HG03460 (cell line): ENCODE results near the gene GPC5.
A peak's percentile ranks its signal among the peaks of the same experiment; 100 is the strongest.
"Not testable (repeated sequence)": the region's sequence is repeated elsewhere in the genome, so short reads cannot be mapped to it uniquely, and the experiment has no call there.

Experiments
- ATAC-seq: cut with Tn5 transposase; IDR thresholded peaks from one replicate; pipeline ENCODE4 v1.9.1; 2021; ENCODE audit not compliant: unreplicated experiment

Gene GPC5

GRCh38 chr13:91368676-91369440 is 29.6 kb upstream of the GPC5 start:
- no peak for ATAC-seq

DNA sequence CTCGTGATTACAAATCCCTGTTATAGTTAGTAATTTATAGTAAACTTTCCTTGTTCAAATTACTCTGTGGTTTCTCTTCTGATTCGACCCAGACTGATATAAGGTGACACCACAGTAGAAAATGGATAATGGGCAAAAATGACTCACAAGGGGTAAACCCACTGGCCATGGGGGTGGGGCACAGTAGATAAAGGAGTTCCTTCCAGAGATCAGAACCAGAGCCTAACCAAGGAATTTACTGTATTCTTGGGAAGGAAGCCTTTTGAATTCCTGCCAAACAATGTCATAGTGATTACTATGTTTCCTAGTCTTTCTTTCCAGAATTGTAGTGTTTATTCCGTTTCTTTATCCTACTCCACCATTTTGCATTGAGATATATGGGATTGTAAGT is 29.0 kb upstream of the GPC5 start:
- no peak for ATAC-seq

GRCh38 chr13:91370501-91370900 is 27.9 kb upstream of the GPC5 start:
- no peak for ATAC-seq

DNA sequence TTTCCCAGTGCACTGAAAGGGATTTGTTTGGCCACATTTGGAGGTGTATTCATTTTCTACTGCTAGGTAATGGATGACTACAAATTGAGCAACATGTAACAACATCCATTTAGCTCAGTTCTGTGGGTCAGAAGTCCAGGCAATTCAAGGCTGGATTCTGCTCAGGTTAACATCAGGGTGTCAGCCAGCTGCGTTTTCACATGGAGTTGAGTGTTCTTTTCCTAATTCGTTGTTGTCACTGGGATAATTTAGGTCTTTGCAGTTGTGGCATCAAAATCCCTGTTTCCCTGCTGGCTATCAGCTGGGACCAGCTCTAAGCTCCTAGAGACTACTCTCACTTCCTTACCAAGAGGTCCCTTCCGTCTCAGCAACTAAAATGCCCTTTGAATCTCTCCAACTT is 25.5 kb upstream of the GPC5 start:
- ATAC-seq = no peak

DNA sequence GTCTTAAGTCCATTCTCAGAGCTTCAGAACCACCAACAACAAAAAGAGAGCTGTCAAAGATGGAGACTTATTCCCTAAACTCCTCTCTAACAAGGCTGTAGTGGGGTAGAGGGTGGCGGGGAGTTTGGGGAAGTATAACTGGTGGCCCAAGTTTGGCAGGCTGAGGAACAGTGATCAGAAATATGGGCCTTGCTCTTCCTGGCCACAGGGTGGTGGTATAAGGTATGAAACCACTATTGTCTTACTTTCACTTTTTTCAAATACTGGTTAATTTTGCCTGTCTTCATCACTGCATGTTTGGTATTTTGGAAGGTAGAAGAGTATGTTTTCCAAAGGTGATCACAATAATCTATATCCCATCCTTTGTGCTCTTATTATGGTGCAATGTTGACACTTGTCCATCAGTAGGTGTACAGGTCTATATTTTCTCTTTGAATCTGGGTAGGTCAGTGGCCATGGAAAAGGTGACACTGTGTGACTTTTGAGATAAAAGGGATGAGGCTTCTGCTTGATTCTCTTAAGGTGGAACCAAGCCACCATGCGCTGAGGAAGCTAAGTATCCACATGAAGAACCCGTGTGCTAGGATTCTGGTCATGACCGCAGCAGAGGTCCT is 23.2 kb upstream of the GPC5 start:
- ATAC-seq = peak; percentile 98

- no peak for ATAC-seq
These were observed 17.1 kb upstream of the GPC5 start for GRCh38 chr13:91381371-91381770.

DNA sequence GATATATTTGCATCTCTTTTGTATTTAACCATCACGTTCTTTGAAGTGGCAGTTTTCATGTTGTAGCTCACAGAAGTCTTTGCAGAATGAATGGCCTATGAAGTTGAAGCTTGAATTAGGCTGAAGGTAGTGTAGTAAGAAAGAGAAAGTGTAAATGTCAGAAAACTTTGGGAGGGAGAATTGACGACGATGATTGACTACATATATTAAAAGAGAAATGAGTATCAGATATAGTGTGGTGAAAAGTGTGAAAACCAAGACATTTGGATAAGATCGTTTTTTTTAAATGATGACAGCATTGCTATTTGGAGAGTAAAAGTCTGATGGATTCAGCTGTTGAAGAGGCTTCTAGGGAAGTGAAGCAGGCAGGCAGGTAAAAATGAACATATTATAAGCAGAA is 14.6 kb upstream of the GPC5 start:
- ATAC-seq = no peak

DNA sequence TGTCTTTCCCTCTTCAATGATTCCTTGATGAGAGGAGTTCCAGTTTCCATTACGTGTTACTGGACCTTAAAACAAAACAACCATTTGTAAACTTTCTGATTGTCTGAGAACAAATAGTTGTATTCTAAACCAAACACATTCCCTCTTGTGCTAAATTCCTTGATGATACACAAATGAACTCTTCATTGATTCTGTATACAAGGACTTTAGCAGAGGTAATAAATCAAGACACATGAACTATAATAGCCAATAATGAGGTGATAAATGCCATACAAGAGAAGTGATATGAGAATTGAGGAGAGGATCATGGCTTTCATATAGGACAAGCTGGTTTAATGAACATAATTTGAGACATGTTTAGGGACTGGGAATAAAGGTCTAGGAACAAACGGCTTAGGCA is 13.5 kb upstream of the GPC5 start:
- no peak for ATAC-seq

DNA sequence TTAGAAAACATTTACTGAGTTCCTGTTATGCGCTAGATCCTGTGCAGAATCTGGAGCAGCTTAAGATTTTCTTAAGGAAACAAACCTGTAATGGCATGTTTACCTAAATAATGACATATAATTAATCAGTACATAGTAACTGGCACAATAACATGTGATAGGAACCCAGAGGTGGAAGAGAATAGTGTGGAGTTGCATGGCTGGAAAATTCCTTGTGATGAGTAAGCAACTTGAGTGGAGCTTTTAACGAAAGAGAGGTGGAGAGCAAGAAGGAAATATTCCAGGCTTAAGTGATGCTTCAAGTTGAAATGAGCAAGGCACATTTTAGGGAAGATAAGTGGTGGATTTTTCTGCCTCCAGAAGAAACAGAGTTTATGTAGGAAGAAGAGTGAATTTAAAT is 9.2 kb upstream of the GPC5 start:
- ATAC-seq = no peak

GRCh38 chr13:91397595-91397994 is 826 bp upstream of the GPC5 start:
- ATAC-seq = no peak

- ATAC-seq = peak; percentile 14
These were observed 1.0 kb downstream of the GPC5 start for GRCh38 chr13:91399189-91400062.

GRCh38 chr13:91400063-91400399 is 1.6 kb downstream of the GPC5 start:
- no peak for ATAC-seq

DNA sequence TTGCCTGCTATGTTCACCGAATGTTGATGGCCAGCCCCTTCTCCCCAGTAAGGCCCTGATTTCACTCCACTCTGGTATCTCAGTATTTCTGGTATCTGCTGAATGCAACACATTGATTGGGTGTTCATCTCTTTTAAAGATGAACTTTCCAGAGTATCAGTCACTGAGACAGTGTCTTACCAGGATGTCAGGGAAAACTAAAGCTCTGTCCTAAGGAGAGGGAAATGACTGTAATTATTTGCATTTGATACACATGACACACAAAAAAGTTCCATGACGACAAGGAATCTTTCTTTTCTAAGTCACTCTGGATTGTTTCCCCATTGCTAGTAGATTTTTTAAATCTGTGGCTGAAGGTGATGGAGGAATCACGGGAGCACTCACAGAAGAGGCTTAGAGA is 2.2 kb downstream of the GPC5 start:
- no peak for ATAC-seq

- ATAC-seq = no peak
These were observed 3.5 kb downstream of the GPC5 start for GRCh38 chr13:91401920-91402319.

DNA sequence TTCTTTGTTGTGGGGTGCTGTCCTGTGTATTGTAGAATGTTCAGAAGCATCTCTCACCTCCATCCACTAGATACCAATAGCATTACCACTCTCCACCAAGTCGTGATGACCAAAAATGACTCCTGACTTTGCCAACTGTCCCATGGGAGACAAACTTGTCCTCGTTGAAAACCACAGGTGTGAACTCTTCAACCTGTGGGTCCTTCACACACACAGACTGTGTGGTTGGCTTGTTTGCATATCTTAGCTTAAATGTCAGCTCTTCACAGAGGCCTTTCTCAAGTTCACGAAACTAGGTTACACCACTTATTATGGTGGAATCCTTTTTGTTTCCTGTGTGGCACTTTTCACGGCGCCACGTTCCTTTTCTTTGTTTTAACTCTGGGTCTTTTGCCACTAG is 6.8 kb downstream of the GPC5 start:
- ATAC-seq = peak; percentile 68

DNA sequence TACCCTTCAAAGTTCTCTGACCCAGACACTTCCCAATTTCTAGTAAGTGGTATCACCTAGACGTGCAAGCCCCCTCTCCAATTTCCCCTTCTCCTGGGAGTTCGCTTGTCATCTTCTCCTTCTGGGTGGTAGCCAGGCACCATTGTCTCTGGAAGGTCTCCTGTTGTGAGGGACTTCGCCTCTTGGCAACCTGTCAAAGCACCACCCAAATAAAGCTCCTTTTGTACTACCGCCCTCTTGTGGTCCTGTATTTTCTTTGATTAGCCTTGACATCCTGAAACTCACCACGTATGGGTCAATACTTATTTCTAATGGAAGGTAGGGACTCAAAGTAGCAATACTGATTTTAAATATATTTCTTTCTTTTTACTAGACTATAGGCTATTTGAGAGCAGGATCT is 8.2 kb downstream of the GPC5 start:
- peak; percentile 65 for ATAC-seq

DNA sequence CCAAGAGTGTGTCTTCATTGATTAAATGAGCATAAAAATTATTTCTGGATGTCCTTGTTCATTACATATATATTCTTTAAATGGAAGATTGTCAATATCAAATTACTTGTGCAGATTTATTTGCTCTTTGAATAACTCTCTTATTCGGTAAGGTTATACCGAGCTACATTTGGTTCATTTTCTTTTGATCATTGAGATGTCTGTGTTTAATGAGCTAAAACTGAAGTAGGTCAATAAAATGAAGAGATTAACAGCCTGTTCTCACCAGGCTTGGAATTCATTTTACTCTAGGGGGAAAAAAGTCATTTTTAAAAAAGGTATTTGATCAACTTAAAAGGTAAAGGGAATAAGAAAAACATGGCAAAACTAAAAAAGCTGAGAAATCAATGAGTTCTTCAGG is 10.6 kb downstream of the GPC5 start:
- ATAC-seq = no peak

- ATAC-seq = not testable (repeated sequence)
These were observed 18.2 kb downstream of the GPC5 start for GRCh38 chr13:91416579-91416978.

DNA sequence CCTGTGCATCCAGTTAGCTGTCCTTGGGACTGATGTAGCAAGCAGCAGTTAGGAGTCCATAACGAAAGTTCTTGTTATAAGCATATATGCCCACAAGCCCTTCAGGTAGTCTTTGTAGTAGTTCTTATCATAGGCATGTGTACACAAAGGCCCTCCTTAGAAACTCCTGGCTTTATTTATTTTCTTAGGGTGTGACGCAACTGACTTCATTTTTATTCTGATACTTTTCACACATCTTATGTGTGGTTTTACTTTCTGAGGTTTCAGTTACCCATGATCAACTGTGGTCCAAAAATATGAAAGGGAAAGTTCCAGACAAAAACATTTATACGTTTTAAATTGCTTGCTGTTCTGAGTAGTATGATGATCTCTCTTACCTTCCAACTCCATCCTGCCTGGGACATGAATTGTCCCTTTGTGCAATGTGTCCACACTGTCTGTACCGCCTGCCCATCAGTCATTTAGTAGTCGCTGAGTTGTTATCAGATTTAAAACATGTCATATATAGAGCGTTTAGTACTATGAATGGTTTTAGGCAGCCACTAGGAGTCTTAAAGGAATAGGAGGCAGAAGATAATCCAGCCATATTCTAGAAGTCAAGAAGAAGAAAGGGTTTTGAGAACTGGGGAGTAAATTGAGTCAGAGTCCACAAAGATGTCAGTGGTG is 19.4 kb downstream of the GPC5 start:
- ATAC-seq = no peak

DNA sequence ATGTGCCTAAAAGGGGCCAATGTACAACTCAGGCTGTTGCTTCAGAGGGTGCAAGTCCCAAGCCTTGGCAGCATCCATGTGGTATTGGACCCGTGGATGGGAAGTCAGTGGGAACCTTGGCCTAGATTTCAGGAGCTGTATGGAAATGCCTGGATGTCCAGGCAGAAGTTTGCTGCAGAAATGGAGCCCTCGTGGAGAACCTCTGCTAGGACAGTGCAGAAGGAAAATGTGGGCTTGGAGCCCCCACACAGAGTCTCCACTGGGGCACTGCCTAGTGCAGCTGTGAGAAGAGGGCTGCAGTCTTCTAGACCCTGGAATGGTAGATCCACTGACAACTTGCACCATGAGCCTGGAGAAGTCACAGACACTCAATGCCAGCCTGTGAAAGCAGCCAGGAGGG is 28.5 kb downstream of the GPC5 start:
- no peak for ATAC-seq

- not testable (repeated sequence) for ATAC-seq
These were observed 40.3 kb downstream of the GPC5 start for GRCh38 chr13:91438674-91439073.

DNA sequence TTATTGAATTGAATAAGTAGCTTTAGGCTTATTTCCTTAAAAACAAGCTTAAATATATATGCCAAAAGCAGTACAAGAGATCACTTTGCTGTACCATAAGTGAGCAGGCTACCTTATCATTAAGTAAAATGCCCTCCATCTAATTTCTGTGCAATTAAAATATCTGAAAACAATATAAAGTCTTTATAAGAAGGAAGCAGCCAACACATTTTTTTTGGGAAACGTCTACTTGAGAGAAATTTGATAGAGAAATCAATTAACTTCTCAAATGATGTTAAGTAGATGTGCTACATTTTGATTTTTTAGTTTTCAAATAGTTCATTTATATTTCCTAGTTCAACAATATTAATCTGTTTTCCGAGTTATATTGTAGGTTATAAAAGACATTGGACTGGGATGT is 52.5 kb downstream of the GPC5 start:
- no peak for ATAC-seq
